Measurements from ENCODE around the gene HEXA. TPM values are rescaled to one million over a fixed set of nuclear protein-coding genes. Genes with fewer than 3 reads are reported as not detected.

HEXA gene
- 22.6 and 70.8 TPM in 2 replicates for total RNA-seq

DNA sequence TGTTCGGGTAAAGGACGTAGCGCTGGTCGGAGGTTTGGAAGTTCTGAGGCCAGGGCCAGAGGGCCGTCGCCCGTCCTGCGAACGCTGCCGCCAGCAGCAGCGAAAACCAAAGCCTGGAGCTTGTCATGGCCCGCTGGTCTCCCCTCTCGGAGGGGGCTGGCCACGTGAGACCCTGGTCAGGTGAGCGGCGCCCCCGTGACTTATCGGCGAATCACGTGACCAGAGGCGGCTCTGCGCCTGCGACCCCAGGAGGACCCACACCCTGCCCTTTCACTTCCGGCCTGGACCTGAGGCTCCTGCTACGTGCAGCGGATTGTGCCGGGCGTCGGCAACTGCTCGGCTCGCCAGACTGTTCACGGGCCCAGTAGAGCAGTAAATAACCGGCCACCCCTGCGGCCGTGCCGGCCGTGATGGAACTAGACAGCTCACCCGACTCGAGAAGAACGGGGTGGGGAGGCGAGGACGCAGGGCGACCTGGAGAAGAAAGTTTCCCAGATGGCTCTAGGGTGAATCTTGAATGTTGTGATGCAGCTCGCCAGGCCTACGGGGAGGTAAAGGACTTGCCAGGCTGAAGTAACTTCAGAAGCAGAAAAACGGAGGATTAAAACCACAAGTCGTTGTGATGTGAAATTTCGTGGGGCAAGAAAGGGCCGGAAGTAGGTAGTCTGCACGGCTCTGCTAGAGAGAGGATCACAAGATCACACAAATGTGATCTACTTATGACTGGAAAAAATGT lies at the start of gene HEXA:
TSS of gene HEXA (minus strand) at position 169 of the 736 bp plus-strand sequence. CDS start at position 127, 42 bp downstream.

GRCh38 chr15:72397796-72398588 lies 22.2 kb upstream of the HEXA start, which contains the start of gene TMEM202:
TSS of gene TMEM202 (plus strand) at chr15:72398305. CDS start at chr15:72398327, 22 bp downstream.

DNA sequence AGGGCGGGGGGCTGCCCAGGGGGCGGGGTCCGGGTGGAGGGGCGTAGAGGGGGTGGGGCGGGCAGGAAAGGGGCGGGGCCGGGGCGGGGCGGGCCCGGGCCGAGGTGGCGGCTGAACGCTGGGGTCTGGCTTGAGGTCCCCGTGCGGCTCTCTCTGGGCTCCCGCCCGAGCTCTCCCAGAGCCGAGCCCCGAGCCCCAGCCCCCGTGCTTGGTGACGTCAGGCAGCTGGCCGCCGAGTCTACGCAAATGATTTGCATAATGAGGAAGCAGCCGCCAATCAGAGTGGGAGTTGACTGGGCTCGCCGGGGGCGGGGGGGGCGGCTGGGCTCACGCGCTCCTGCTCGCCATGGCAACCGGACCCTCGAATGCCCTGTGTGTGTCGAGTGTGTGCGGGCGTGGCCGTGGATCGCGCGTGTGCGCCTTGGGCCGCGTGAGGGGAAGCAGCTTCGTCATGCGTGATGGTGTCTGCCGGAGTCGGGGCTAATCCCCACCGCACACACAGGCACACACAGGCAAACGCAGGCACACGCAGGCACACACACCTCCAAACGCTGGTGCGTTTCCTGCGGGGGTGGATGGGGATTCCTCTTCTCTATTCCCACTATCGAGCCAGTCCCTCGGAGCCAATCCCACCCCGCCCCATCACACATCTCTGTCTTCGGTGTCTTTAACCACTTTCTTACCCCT lies 55.7 kb downstream of the HEXA start, which contains the start of gene CELF6:
TSS of gene CELF6 (minus strand) at position 173 of the 687 bp plus-strand sequence. CDS start 283 bp downstream, outside the sequence.

Other genes with a start within 250 kb of the HEXA start
- gene GRAMD2A, start 178.2 kb downstream of the HEXA start, total RNA-seq: 0.19 and 0.28 TPM in 2 replicates
- 1,635 and 2,242 TPM in 2 replicates for gene PKM, start 144.8 kb downstream of the HEXA start, total RNA-seq
- gene PARP6, start 103.5 kb downstream of the HEXA start, total RNA-seq: 7.5 and 15.8 TPM in 2 replicates
- gene CELF6, start 55.9 kb downstream of the HEXA start, total RNA-seq: 0.28 TPM in 1 of 2 replicates, not detected in the other
- gene TMEM202, start 22.3 kb upstream of the HEXA start, total RNA-seq: not detected in 2 replicates
- 16.3 and 26.1 TPM in 2 replicates for gene ARIH1, start 98.3 kb upstream of the HEXA start, total RNA-seq

Measured in regular cardiac myocyte (primary cell).